HG02981 (cell line): ENCODE data around the gene PGM2.
A peak's percentile ranks its signal among the peaks of the same experiment; 100 is the strongest.
"Not testable (repeated sequence)": the region's sequence is repeated elsewhere in the genome, so short reads cannot be mapped to it uniquely, and the experiment has no call there.

Source experiments
- ATAC-seq: cut with Tn5 transposase; IDR thresholded peaks from one replicate; pipeline ENCODE4 v1.9.1; 2021; ENCODE audit warnings: mild to moderate bottlenecking, moderate library complexity; ENCODE audit not compliant: unreplicated experiment

Gene PGM2

DNA sequence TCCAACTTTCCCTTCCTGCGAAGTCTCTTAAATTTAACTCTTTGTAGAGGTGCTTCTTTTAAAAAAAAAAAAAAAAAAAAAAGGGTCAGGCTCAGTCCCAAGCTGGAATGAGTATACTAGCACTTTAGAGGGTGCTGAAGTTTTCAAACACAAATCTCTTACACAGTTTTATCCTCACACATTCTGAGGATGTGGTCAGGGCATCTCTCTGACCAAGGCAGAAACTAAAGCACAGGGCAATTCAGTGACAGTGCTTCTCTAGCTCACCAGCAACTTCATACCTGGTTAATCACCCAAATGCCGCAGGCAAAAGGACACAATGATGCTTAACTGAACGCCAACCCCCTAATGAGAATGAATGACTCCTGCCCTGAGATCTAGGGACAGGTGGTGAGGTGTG lies 9.8 kb upstream of the PGM2 start:
- ATAC-seq = no peak

DNA sequence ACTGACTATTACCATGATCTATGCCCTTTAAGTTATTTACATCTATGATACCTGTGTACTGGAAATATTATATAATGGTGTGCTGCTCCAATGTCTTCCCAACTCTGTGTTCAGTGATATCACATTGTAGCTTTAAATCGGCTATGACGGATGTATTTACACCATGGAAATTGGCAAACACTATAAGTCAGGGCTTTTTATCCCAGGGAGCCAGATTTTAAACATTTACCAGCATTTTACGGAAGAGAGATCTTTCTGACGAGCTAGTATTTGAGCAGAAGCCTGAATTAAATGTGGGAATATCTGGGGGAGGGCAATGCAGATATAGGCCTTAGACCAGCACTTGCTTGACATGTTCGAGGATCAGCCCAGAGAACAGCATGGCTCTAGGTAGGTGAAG lies 7.7 kb upstream of the PGM2 start:
- ATAC-seq = no peak

DNA sequence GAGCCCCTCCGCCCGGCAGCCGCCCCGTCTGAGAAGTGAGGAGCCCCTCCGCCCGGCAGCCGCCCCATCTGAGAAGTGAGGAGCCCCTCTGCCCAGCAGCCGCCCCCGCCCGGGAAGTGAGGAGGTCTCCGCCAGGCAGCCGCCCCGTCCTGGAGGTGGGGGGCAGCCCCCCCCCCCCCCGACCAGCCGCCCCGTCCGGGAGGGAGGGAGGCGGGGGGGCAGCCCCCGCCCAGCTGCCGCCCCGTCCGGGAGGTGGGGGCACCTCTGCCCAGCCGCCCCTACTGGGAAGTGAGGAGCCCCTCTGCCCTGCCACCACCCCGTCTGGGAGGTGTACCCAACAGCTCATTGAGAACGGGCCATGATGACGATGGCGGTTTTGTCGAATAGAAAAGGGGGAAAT lies 6.0 kb upstream of the PGM2 start:
- not testable (repeated sequence) for ATAC-seq

DNA sequence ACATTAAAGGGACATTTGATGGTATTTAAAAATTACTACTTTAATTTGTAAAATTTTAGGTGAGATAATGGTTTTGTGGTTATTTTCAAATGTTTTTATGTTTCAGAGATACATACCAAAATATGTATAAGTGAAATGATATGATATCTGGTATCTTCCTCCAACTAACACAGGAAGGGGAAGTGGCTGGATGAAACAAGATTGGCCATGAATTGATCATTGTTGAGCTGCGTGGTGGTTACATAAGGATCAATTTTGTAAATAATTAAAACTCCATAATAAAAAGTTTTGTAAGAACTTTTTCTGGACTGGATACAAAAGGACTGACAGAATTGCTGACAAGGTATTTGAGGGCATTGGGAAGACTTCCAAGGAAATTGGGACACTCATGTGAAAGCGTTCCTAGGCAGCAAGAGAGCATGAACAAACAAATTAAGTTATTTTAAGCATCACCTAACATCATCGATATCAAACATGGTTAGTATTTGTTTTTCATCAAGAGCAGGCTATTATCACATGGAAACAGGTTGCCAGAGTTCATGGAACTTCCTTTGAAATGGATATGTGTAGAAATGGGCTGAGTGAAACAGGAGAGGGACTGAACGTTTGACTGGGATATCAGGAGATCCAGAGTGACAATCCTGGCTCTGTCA lies 4.4 kb upstream of the PGM2 start:
- no peak for ATAC-seq

DNA sequence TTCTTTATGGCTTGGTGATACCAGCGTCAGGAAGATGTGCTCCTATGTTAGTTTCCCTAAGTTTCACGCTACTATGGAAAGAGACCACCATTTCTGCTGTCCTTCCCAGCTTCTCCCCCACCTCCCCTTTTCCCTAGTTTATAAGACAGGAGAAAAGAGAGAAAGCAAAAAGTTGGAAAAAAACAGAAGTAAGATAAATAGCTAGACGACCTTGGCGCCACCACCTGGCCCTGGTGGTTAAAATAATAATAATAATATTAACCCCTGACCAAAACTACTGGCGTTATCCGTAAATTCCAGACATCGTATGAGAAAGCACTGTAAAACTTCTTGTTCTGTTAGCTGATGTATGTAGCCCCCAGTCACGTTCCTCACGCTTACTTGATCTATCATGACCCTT lies 985 bp upstream of the PGM2 start:
- not testable (repeated sequence) for ATAC-seq

DNA sequence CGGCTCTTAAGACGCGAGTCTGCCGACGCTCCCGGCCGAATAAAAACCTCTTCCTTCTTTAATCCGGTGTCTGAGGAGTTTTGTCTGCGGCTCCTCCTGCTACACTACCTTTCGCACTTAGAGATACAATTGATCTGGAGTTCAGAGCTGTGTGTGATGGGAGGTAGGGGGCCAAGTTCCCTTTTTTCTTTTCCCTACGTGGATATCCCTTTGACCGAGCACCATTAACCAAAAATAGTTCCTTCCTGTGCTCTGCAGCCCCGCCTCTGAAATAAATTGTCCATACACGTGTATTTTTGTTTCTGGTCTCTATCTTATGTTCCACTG lies 555 bp upstream of the PGM2 start:
- peak; percentile 6 for ATAC-seq

DNA sequence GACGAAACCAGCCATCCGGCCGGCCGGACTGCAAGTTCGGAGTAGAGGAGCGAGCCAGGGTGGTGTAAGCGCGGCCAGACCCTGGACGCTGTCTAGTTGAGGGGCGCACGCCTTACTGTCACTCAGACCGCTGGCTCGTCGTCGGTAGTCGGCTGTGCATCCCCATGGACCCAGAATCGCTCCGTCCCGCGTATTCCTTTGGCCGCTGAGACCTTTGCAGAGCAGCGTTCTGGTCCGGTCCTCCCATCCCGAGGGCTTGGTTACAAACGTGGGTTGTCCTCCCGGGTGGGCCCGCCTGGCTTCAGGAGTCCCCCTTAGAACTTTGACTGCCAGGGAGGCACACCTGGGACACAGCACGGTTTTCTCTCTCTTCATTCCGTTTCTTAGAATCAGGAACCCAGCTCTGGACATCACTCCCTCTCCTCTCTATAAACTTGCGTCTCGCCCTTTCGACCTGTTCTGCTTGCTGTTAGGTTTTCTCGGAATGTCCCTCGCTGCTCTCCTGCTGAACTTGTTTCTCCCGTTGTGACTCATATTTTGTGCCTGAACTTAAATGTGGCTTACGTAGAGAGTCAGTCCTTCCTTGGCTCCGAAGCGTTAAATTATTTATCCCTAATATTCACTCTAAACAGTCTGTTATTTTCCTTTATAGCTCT lies 672 bp downstream of the PGM2 start:
- ATAC-seq = peak; percentile 39

DNA sequence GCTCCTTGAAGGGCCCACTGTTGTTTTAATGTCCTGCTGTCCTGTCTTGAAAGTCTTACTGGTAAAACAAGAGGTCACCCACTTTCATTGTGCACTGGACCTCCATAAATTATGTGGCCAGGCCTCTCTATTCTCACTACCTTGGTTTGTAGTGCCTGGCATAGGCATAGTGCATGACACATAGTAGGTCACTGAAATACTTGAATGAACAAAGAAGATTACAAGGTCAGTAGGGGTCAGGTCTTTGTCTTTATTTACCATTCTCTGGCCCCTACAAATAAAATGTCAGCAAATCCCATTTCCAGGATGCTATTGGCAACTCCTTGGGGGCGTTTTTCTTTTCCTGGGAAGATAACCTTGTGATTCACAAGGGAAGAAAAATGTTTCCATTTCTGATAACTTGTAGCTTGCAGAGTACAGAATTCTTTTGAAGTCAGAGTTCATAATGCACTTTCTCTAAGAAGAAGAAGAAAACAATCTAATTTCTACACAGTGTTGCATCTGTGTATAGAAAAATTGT lies 1.4 kb downstream of the PGM2 start:
- ATAC-seq = no peak

DNA sequence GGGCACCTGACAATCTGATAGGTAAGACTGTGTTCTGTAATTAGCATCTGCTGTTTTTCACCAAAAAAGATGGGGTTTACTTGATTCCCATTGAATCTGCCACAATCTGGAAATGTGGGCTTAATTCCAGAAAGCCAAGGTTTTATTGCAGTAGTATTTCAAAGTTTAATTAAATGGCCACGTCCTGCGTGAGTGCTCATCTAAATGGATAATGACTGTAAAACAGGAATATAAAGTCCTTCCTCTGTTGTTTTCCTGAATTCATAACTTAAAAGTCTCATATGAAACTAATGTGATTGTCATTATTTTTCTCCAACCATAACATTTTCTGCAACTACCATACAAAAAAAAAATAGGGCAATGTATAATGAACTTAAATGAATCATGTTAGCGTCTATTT lies 2.4 kb downstream of the PGM2 start:
- ATAC-seq = no peak

DNA sequence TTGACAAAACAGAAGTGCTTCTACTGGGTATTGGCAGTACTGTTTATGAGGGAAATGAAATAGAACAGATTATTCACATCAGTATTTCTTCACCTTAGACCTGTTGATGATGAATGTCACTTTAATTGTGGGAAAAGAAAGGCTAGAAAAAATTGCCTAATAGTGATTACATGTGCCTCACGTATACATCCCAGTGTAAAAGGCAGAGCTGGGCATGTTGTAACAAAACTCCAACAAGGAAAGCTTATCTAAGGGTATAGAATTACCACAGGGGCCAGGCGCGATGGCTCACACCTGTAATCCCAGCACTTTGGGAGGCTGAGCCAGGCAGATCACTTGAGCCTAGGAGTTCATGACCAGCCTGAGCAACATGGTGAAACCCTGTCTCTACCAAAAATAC lies 4.2 kb downstream of the PGM2 start:
- no peak for ATAC-seq

DNA sequence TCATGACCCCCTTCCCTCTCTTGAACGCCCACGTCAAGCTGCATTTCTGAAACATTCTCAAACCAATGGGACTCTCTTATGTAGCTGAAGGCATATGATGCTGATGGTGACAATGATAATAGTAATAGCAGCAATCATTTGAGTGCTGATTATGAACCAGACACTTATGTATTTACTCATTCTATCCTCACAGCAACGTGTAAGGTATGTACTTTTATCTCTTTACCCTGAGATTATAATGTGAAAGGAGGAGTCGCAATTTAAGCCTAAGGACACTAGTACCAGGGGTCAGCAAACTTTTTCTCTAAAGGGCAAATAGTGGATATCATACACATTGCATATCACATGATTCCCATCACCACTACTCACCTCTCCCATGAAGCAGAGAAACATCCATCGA lies 8.5 kb downstream of the PGM2 start:
- no peak for ATAC-seq

DNA sequence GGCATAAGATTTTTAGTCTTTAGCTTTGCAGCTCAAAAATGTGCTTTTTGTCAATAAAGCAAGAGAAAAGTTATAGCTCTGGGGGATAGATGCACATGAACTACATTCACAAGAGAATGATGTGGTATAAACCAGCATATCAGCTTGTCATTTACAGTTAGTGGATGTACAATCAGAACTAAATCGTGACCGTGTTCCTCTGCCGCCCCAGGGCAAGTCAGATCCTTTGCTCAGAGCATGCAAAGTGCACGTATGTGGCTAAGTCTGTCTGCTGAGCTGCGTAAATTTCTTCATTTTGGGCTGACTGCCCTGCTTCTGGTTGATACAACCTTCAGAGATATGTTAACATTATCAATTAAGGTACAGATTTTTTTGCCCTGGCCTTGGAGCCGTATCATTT lies 9.3 kb downstream of the PGM2 start:
- no peak for ATAC-seq

DNA sequence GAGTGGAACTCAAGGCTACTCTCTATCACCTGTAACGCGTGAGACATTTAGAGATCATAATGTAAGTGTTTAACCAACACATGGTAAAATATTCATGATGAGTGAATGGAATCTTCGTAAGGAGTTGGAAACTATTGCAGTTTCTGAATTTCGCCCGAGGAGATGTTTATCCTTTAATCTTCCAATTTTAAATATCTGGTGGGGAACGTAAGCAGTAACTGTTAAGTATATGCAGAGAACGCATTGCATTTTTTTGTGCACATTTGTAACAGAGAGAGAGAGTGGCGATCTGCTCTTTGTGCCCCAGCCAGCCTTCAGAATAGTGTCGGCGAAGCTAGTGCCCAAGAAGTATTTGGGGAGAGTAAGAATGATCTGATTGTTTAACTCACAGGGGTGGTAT lies 9.8 kb downstream of the PGM2 start:
- no peak for ATAC-seq

DNA sequence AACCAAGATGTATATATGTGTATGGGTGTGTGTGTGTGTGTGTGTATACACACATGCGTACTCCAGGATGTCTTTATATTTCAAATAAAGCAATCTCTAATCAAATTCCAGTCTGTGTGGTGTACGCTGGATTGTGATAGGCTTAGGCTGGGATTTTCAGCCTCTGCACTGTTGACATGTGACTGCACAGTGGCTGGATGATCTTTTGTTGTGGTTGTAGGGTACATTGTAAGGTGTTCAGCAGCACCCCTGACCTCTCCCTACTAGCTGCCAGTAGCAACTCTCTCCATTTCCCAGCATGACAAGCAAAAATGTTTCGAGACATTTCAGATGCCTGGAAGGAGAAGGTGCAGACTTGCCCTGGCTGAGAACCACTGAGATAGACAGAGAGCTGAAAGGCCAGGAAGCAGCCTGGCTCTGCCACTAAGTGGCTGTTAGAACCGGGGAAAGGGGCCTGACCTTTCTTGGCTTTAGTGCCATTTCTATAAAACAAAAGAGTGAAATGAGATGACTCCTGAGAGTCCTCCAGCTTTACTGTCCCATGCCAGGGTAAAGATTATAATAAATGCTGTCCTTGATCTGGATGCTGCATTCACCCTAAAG lies 10.5 kb downstream of the PGM2 start:
- no peak for ATAC-seq

DNA sequence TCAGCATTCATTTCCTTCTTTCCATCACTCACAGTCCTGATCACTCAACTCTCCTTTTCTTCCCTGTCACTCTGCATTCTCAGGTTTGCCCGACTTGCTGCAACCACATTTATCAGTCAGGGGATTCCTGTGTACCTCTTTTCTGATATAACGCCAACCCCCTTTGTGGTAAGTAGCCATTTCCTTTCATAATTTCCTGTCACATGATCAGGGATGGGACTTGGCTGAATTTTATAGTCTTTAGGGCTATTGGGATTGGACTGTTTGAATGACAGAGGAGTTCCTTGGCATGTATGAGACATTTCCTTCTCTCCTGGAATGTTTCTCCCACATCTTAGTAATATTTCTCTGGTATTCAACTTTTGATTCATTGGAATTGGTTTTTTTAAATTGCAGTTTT lies 11.0 kb downstream of the PGM2 start:
- no peak for ATAC-seq

DNA sequence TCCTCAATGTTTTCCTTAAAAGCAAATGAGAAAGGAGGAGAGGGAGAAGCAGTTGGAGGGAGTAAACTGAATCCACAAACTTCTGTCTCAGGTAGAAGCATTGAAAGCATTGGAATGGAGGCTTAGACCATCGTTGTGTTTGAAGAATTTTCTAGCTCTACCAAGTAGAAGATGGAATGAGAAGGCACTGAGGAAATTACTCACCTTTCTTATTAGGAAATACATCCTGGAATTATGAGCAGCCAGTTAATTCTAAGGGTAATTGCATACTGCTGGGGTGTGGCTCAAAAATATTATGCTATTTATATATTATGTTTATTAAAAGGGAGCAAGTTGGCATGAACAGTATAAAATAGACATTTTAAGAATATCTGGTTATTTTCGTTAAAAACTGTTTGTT lies 12.9 kb downstream of the PGM2 start:
- ATAC-seq = no peak

DNA sequence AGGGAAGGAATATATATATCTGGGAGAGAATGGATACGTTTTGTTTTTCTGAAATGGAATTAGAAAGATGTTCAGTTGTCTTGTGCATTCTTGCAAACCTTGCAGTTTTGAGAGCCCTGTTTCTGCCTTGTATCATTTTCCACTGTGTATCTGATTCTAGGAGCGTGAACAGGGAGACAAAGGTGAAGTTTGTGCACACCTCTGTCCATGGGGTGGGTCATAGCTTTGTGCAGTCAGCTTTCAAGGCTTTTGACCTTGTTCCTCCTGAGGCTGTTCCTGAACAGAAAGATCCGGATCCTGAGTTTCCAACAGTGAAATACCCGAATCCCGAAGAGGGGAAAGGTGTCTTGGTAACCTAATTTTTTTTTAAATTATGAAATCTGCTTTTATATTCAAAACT lies 17.7 kb downstream of the PGM2 start:
- no peak for ATAC-seq

DNA sequence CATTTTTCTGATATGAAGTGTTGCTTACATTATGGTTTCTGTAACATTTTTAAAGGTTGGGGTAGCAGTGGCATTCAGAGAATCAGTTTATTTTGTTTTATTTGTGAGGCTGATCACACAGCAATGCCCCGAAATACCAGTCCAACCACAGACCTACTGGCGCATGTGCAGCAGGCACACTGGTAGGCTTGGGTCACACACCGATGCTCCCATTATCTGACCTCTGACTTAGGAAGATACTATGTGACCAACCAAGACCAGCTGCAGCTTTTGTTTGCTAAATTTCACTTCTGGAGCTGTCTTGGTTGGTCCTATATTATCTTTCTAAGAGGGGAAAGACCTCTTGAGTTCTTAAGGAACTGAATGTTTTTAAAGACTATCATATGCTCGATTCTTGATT lies 18.7 kb downstream of the PGM2 start:
- no peak for ATAC-seq

DNA sequence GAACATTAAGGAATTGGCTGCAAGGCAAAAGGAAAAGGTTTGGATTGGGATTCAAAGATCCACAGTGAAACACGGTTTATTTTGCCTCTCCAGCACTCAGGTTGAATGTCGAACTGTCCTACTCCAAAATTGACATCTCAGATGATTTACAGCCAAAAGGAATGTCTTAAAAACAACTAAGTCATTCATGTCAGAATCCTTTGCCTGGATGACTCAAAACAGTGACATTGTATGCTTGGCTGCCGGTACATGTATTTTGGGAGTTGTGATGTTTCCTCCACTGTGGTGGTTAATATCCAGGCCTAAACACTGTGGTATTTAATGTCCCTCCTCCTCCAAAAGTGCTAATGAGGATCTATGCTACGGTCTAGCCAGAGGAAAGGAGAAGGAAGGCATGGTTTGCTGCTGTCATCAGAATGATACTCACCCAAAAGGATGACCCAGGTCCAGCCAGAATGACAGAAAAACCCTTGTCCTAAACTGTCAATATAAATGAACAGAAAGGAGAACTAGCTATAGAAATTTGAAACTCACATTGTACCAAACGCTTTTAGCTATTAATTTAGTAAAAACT lies 20.9 kb downstream of the PGM2 start:
- no peak for ATAC-seq

DNA sequence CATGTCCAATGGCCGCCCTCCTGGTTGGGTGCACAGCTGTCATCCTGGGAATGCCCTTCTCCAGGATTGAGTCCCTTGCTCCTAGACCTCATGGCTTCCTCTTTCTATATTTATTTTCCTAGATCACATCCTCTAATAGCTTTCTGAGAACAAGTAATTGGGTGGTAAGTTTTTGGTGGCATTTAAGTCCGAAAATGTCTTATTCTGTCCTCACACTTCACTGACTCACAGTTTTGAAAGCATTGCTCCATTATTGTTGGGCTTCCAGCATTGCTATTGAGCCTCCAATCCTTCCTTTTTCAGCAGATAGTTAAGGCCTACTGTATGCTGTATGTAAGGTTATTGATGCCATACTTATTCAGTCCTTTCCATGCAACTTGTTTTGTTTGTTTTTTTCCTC lies 25.9 kb downstream of the PGM2 start:
- ATAC-seq = no peak

DNA sequence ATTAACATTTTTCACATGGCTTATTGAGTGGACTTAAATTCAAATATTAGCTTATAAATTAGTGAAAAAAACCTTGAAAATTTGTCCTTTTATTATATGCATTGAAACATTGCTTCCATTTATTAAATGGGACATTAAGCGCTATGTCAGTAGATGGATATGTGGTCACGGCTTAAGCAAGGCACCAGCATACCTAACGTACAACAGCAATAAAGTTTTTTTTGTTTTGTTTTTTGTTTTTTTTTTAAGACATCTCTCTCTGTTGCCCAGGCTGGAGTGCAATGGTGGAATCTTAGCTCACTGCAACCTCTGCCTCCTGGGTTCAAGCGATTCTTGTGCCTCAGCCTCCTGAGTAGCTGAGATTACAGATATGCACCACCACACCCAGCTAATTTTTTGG lies 31.6 kb downstream of the PGM2 start:
- ATAC-seq = no peak

DNA sequence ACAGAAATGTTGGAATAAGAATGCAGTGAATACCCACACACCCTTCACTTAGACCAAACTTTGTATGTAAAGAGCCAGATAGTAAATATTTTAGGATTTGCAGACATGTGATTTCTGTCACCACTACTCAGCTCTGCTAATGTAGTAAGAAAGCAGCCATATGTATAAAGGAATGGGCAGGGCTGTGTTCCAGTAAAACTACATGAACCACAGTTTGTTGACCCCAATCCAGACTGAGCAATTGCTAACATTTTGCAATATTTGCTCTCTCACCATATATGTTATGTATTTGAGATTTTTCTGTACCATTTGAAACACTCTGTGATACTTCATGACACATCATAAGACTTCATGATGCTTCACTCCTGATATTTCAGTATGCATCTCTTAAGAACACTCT lies 32.4 kb downstream of the PGM2 start:
- ATAC-seq = no peak
